ENCODE results near the gene NIBAN1.

NIBAN1 gene

DNA sequence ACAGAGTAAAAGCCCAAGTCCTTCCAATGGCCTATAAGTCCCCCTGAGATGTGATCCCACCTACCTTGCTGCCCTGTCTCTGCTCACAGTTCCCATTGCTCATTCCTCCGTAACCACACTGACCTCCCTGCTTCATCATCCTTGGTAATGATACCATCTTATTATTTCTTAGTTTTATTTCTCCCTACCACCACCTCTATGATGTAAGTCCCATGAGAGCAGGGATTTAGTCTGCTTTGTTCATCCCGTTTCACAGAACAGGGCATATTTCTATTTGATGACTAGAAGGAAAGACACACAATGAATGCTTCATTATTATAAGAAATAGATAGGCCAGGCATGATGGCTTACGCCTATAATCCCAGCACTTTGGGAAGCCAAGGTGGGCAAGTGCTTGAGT, 22.5 kb downstream of the NIBAN1 start:
- no peak overlapping the region for H3K27ac Mint-ChIP-seq
- no peak overlapping the region for H3K4me3 Mint-ChIP-seq
- TF ChIP-seq, protein P1, sequence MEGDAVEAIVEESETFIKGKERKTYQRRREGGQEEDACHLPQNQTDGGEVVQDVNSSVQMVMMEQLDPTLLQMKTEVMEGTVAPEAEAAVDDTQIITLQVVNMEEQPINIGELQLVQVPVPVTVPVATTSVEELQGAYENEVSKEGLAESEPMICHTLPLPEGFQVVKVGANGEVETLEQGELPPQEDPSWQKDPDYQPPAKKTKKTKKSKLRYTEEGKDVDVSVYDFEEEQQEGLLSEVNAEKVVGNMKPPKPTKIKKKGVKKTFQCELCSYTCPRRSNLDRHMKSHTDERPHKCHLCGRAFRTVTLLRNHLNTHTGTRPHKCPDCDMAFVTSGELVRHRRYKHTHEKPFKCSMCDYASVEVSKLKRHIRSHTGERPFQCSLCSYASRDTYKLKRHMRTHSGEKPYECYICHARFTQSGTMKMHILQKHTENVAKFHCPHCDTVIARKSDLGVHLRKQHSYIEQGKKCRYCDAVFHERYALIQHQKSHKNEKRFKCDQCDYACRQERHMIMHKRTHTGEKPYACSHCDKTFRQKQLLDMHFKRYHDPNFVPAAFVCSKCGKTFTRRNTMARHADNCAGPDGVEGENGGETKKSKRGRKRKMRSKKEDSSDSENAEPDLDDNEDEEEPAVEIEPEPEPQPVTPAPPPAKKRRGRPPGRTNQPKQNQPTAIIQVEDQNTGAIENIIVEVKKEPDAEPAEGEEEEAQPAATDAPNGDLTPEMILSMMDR (IDR thresholded peaks at IDR 0.05; ENCODE audit: unreplicated experiment in 3 of 3): no peak
- H3K36me3 Mint-ChIP-seq (ENCODE audit: low read depth): no peaks in the 10 kb centered on the region
- no peaks in the 10 kb centered on the region for H3K27me3 Mint-ChIP-seq (ENCODE audit: low read depth)
- H3K4me1 Mint-ChIP-seq: no peaks in the 10 kb centered on the region
- no peaks in the 10 kb centered on the region for H3K9me3 Mint-ChIP-seq

DNA sequence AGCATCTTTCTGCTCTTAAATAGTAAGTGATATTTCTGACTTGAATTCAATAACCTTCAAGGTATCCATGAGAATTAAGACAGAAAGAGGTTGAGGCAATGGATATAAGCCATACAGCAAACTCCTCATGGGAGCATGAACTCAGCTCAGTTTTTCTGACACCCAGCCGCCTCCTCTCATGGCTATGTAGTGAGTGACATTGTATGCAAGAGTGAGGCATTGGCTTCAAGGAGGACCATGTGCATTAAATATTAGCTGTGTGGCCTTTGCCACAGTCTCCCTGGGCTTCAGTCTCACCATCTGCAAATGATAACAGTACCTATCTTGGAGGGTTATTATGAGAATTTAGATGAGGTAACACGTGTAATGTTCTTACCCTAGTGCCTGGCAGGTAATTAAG, 23.4 kb downstream of the NIBAN1 start:
- TF ChIP-seq, protein P1 (IDR thresholded peaks at IDR 0.05; ENCODE audit: unreplicated experiment in 3 of 3): no peak
- no peak overlapping the region for H3K4me3 Mint-ChIP-seq
- no peaks in the 10 kb centered on the region for H3K27me3 Mint-ChIP-seq (ENCODE audit: low read depth)
- no peaks in the 10 kb centered on the region for H3K4me1 Mint-ChIP-seq
- H3K36me3 Mint-ChIP-seq (ENCODE audit: low read depth): no peaks in the 10 kb centered on the region
- H3K9me3 Mint-ChIP-seq: no peaks in the 10 kb centered on the region
- no peak overlapping the region for H3K27ac Mint-ChIP-seq

DNA sequence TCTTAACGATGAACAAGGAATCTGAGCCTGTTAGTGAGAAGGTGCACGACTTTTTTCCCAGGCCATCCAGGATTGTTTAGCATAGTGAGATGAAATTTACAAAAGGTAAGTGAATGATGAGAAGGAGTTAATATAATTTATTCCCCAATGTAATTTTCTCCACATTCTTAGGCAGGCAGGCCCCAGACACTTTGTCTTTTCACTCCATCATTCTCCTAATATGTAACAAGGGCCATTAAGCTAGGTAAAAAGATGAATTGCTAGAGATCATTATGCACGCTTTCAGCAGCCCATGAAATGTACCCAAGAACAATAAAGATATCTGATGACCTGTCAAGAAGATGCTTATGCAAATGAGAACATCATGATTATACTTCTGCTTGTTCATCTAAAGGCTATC, 24.1 kb downstream of the NIBAN1 start:
- H3K36me3 Mint-ChIP-seq (ENCODE audit: low read depth): no peaks in the 10 kb centered on the region
- TF ChIP-seq, protein P1 (IDR thresholded peaks at IDR 0.05; ENCODE audit: unreplicated experiment in 3 of 3): no peak

DNA sequence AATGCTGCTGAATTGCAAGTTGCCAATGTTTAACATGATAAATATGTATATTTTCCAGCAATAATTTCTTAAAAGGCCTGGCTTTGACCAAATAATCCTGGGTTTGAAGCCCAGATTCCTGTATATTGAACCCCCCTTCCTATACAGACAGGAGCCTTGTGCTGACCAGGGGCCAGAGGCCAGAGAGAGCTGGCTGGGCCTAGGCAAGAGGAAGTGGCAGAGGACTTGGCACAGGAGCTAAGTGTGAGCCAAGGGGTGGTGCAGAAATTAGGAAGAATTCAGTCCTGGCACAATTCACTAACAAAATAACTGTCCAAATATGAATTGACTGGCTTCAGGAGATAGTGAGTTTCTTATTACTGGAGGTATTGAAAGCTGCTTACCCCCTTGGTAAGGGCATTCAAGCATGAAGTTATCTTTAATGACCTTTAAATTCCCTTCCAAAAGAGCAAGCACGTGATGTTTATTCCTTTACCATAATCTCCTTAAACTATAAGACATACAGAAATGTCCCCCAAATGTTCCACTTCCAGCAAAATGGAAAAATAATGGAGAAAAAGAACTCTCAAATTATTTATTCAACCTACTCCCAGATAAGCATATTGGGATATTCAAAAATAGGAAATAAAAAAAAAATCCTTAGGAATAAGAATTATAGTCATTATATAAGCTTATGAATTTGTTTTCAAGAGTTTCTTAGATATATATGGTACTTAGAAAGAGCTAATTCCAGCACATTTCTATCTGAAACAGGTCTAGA, 26.6 kb downstream of the NIBAN1 start:
- Mint-ChIP-seq H3K36me3 (ENCODE audit: low read depth) (no peaks in the 10 kb centered on the region), H3K4me3 (no peak overlapping the region), H3K27ac (no peak overlapping the region), H3K4me1 (no peaks in the 10 kb centered on the region), H3K27me3 (ENCODE audit: low read depth) (no peaks in the 10 kb centered on the region), H3K9me3 (no peaks in the 10 kb centered on the region)
- TF ChIP-seq, protein P1 (IDR thresholded peaks at IDR 0.05; ENCODE audit: unreplicated experiment in 3 of 3): no peak

More for the DNA sequence above, 24.1 kb downstream of the NIBAN1 start:
- Mint-ChIP-seq H3K27ac (no peak overlapping the region), H3K4me1 (no peaks in the 10 kb centered on the region), H3K9me3 (no peaks in the 10 kb centered on the region), H3K27me3 (ENCODE audit: low read depth) (no peaks in the 10 kb centered on the region), H3K4me3 (no peak overlapping the region)

DNA sequence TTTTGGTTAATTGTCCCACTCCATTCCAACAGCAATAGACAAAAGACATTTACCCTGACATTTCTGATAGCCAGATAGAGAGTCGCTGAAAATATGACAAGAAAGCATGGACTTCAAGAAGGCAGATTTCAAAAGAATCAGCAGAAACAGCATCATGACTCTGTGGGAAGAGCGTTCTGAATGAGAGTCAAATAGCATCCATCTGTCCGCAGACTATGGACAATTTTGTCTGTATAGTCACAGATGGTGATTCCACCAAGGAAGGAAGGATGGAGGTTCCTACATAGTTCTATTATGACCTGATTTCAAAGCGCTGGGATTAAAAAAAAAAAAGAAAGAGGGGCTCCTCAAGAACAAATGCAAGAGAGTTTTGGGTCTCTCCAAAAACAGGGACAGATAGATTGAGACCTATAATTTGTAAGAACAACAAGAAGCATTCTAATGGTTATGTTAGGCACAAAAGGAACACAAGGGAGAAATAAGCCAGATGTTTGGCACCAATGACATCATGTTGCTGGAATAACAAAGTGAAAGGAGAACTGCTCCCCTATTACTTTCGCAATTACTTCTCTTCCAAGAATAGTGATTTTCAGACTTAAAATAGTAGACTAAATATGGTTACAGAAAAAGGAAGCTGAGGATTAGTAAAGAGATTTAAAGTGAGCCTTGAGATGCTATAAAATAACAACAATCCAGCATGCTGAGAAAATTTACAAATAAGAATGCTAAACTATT, 28.5 kb downstream of the NIBAN1 start:
- Mint-ChIP-seq H3K27me3 (ENCODE audit: low read depth) (no peaks in the 10 kb centered on the region), H3K4me1 (no peaks in the 10 kb centered on the region), H3K4me3 (no peak overlapping the region), H3K9me3 (no peaks in the 10 kb centered on the region), H3K27ac (no peak overlapping the region), H3K36me3 (ENCODE audit: low read depth) (no peaks in the 10 kb centered on the region)
- TF ChIP-seq, protein P1 (IDR thresholded peaks at IDR 0.05; ENCODE audit: unreplicated experiment in 3 of 3): no peak

All from nephron (organoid).